ENCODE data around the gene FAM174B. TPM values are rescaled to one million over a fixed set of nuclear protein-coding genes. Genes with fewer than 3 reads are reported as not detected.

The FAM174B gene
- total RNA-seq, 4 donors from 2014 or later: 15.4 to 75.2 (median 18.3) TPM

DNA sequence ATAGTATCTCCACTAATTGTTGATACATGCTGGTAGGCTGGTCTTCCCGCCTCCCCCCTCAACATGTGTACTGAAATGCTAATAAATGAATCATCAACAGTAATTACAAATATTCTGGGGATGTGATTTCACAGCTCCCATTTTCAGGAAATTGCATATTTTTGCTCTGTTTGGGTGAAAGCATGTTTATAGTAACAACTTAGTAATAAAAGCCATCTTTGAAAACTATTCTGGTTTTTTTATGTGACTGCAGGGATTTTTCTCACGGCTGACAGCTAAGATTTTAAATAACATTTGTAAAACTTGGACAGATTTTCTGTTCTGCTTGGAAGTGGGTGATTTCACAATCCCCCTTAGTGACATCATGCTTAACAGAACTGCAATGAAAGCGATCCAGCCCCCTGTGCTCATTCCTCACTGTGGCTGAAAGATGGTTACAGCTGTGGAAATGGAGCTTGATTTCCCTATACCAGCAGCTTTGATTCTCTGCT is 25.6 kb upstream of the FAM174B start:
- intact Hi-C loops (cut with DNase I; ENCODE audit: low total_unique reads) (no loop called here), in situ Hi-C loops (cut with MboI; ENCODE audit: low pct_ligation_motif_present in 1 of 4, low pct_unique_long_range_greater_than_20kb in 1 of 4, low sequenced_read_pairs in 3 of 4) (loop anchor here in 1 of 4 donors (10.0 kb wide), 1 partner anchor 156 kb away; no protein-coding TSS in a partner anchor)
- no peak for TF ChIP-seq POLR2A (IDR thresholded peaks at IDR 0.05)
- TF ChIP-seq EP300 (IDR thresholded peaks at IDR 0.05; ENCODE audit: low read depth): peak; percentile 18
- TF ChIP-seq POLR2AphosphoS5 (IDR thresholded peaks at IDR 0.05): peak; percentile 35 to 67 (median 67)
- no peak for TF ChIP-seq CTCF (IDR thresholded peaks at IDR 0.05)
- peaks cover 0 to 21% (median 1%) of the 10 kb centered on the region in 4 donors for H3K4me1 ChIP-seq
- 54 to 64% methylated on average over 3 of the region's 3 CpGs for WGBS, 2 donors (ENCODE audit: low coverage in 1 of 2)
- H3K36me3 ChIP-seq: no peaks in the 10 kb centered on the region
- H3K9me3 ChIP-seq: no peaks in the 10 kb centered on the region
- H3K27me3 ChIP-seq: no peaks in the 10 kb centered on the region
- DNase-seq: peak; percentile 20
- peak overlapping the region; percentile 44 to 69 (median 49) for H3K27ac ChIP-seq
- H3K4me3 ChIP-seq: no peak overlapping the region

DNA sequence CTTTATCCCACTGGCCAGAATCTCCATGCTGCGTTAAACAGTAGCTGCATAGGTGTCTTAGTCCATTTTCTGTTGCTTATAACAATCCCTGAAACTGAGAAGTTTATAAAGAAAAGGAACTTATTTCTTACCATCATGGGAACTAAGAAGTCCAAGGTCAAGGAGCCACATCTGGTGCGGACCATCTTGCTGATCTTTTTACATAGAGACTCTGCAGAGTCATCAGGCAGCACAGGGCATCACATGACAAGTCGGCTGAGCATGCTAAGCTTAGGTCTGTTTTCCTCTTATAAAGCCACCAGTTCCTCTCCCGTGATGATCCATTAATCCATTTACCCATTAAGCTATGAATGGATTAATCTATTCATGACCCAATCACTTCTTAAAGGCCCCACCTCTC is 22.4 kb upstream of the FAM174B start:
- DNase-seq: no peak
- TF ChIP-seq CTCF (IDR thresholded peaks at IDR 0.05) (no peak), EP300 (IDR thresholded peaks at IDR 0.05; ENCODE audit: low read depth) (no peak), POLR2AphosphoS5 (IDR thresholded peaks at IDR 0.05) (no peak), POLR2A (IDR thresholded peaks at IDR 0.05) (no peak)
- intact Hi-C loops (cut with DNase I; ENCODE audit: low total_unique reads): no loop called here
- Histone ChIP-seq H3K27ac (peak overlapping the region in 1 of 4 donors; percentile 44), H3K4me1 (peaks cover 0 to 20% (median 1%) of the 10 kb centered on the region in 4 donors), H3K4me3 (no peak overlapping the region), H3K9me3 (no peaks in the 10 kb centered on the region), H3K27me3 (no peaks in the 10 kb centered on the region), H3K36me3 (no peaks in the 10 kb centered on the region)
- 64 to 76% methylated on average over 4 of the region's 4 CpGs for WGBS, 2 donors (ENCODE audit: low coverage in 1 of 2)
- in situ Hi-C loops (cut with MboI; ENCODE audit: low pct_ligation_motif_present in 1 of 4, low pct_unique_long_range_greater_than_20kb in 1 of 4, low sequenced_read_pairs in 3 of 4): no loop called here

GRCh38 chr15:92676561-92676960 is 21.0 kb upstream of the FAM174B start:
- Histone ChIP-seq H3K4me3 (no peak overlapping the region), H3K4me1 (peaks cover 0 to 6% (median under 1%) of the 10 kb centered on the region in 4 donors), H3K9me3 (no peaks in the 10 kb centered on the region), H3K27ac (no peak overlapping the region), H3K36me3 (no peaks in the 10 kb centered on the region), H3K27me3 (no peaks in the 10 kb centered on the region)
- in situ Hi-C loops (cut with MboI; ENCODE audit: low pct_ligation_motif_present in 1 of 4, low pct_unique_long_range_greater_than_20kb in 1 of 4, low sequenced_read_pairs in 3 of 4) (no loop called here), intact Hi-C loops (cut with DNase I; ENCODE audit: low total_unique reads) (no loop called here)
- TF ChIP-seq EP300 (IDR thresholded peaks at IDR 0.05; ENCODE audit: low read depth) (no peak), POLR2A (IDR thresholded peaks at IDR 0.05) (no peak), POLR2AphosphoS5 (IDR thresholded peaks at IDR 0.05) (no peak), CTCF (IDR thresholded peaks at IDR 0.05) (no peak)
- WGBS, 2 donors (ENCODE audit: low coverage in 1 of 2): 97 to 100% methylated on average over 2 of the region's 2 CpGs
- no peak for DNase-seq

DNA sequence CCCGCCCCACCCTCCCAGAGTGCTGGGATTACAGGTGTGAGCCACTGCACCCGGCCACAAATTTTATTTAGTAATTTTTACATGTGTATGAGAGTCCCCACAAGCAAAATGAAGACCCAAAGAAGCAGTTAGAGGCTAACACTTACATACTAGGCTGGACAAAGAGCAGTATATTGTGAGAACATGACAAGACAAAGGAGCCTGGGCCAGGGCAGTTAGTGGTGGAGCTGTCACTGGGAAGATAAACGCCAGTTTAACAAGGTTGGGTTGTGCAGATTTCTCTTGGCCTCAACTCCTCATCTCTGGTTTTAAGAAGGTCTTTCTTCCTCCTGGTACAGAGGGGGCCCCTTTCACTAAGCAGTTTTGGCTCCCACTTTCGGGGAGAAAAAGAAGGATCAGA is 19.9 kb upstream of the FAM174B start:
- no peak overlapping the region for H3K4me3 ChIP-seq
- no peaks in the 10 kb centered on the region for H3K9me3 ChIP-seq
- no peaks in the 10 kb centered on the region for H3K4me1 ChIP-seq
- intact Hi-C loops (cut with DNase I; ENCODE audit: low total_unique reads) (no loop called here), in situ Hi-C loops (cut with MboI; ENCODE audit: low pct_ligation_motif_present in 1 of 4, low pct_unique_long_range_greater_than_20kb in 1 of 4, low sequenced_read_pairs in 3 of 4) (no loop called here)
- no peaks in the 10 kb centered on the region for H3K36me3 ChIP-seq
- DNase-seq: no peak
- TF ChIP-seq EP300 (IDR thresholded peaks at IDR 0.05; ENCODE audit: low read depth) (no peak), POLR2A (IDR thresholded peaks at IDR 0.05) (no peak), POLR2AphosphoS5 (IDR thresholded peaks at IDR 0.05) (no peak), CTCF (IDR thresholded peaks at IDR 0.05) (no peak)
- WGBS, 2 donors (ENCODE audit: low coverage in 1 of 2): 71 to 88% methylated on average over 1 to 4 of the region's 4 CpGs
- H3K27me3 ChIP-seq: no peaks in the 10 kb centered on the region
- H3K27ac ChIP-seq: no peak overlapping the region
